CD4-positive, alpha-beta T cell treated with Interleukin-4 for 4 hours (primary cell): ENCODE results near the gene ZCCHC24.
A peak's percentile ranks its signal among the peaks of the same experiment; 100 is the strongest.

Experiments
- DNase-seq: peaks from one replicate; pipeline ENCODE4 v3.0.0-alpha.2; 2020

The ZCCHC24 gene

GRCh38 chr10:79380125-79380945, 65.1 kb downstream of the ZCCHC24 start:
- DNase-seq = no peak

GRCh38 chr10:79379512-79380124, 65.8 kb downstream of the ZCCHC24 start:
- DNase-seq = no peak

- DNase-seq = no peak
Measured at GRCh38 chr10:79378647-79379511, 66.5 kb downstream of the ZCCHC24 start.

- no peak for DNase-seq
Measured at GRCh38 chr10:79378383-79378646, 67.1 kb downstream of the ZCCHC24 start.

- no peak for DNase-seq
Measured at GRCh38 chr10:79377557-79378382, 67.7 kb downstream of the ZCCHC24 start.

- DNase-seq = no peak
Measured at GRCh38 chr10:79376751-79377556, 68.5 kb downstream of the ZCCHC24 start.

- DNase-seq = no peak
Measured at GRCh38 chr10:79376078-79376628, 69.3 kb downstream of the ZCCHC24 start.

GRCh38 chr10:79375321-79376077, 69.9 kb downstream of the ZCCHC24 start:
- no peak for DNase-seq

GRCh38 chr10:79374312-79375191, 70.9 kb downstream of the ZCCHC24 start:
- DNase-seq = peak; percentile 67

GRCh38 chr10:79372871-79373270, 72.6 kb downstream of the ZCCHC24 start:
- no peak for DNase-seq

GRCh38 chr10:79367426-79368189, 77.8 kb downstream of the ZCCHC24 start:
- DNase-seq = no peak

- DNase-seq = peak; percentile 25
Measured at GRCh38 chr10:79361726-79362397, 83.6 kb downstream of the ZCCHC24 start.

- DNase-seq = no peak
Measured at GRCh38 chr10:79360499-79361342, 84.7 kb downstream of the ZCCHC24 start.

GRCh38 chr10:79359816-79360498, 85.5 kb downstream of the ZCCHC24 start:
- DNase-seq = no peak

GRCh38 chr10:79358811-79359210, 86.6 kb downstream of the ZCCHC24 start:
- DNase-seq = no peak

GRCh38 chr10:79357180-79357579, 88.2 kb downstream of the ZCCHC24 start:
- no peak for DNase-seq

GRCh38 chr10:79356104-79356503, 89.3 kb downstream of the ZCCHC24 start:
- DNase-seq = peak; percentile 4
